ENCODE data around the gene ZNF627.

GRCh38 chr19:11659612-11660011 is 62.3 kb downstream of the ZNF627 start:
- no peak for TF ChIP-seq CTCF (IDR thresholded peaks at IDR 0.05)
- no peak for TF ChIP-seq POLR2A (IDR thresholded peaks at IDR 0.05)
